ENCODE results near the gene XYLT1.

XYLT1 gene

DNA sequence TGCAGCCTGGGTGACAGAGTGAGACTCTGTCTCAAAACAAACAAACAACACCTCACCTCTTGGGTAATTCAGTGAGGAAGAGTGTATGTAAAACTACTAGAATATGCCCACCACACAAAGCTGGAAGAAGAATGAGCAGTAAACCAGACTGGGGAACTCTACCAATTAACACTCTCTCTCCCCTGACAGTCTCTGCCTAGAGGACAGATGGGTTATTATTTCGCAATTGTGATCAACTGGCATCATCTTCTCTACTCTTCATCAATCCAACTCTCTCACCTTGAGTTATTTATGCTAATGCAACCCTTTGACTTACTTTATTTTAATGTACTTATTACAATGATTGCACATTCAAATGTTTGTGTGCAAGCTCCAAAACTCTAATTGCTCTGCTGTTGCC is 205.6 kb downstream of the XYLT1 start:
- peaks cover 6% of the 10 kb centered on the region; the same call in 1 of the 2 replicates for H4K20me1 ChIP-seq (ENCODE audit: control insufficient read depth, insufficient read depth, low read depth, low read length)
- H3K4me1 ChIP-seq (ENCODE audit: control insufficient read depth, low read length): peaks cover 21% of the 10 kb centered on the region
- H3K36me3 ChIP-seq (ENCODE audit: control insufficient read depth, low read length): no peaks in the 10 kb centered on the region
- H3K27me3 ChIP-seq (ENCODE audit: control insufficient read depth, low read length): no peaks in the 10 kb centered on the region
- H3K4me3 ChIP-seq (ENCODE audit: low read length): no peak overlapping the region
- no peaks in the 10 kb centered on the region for H3K9me3 ChIP-seq (ENCODE audit: control insufficient read depth, insufficient read depth, low read length)
- TF ChIP-seq, protein P1, sequence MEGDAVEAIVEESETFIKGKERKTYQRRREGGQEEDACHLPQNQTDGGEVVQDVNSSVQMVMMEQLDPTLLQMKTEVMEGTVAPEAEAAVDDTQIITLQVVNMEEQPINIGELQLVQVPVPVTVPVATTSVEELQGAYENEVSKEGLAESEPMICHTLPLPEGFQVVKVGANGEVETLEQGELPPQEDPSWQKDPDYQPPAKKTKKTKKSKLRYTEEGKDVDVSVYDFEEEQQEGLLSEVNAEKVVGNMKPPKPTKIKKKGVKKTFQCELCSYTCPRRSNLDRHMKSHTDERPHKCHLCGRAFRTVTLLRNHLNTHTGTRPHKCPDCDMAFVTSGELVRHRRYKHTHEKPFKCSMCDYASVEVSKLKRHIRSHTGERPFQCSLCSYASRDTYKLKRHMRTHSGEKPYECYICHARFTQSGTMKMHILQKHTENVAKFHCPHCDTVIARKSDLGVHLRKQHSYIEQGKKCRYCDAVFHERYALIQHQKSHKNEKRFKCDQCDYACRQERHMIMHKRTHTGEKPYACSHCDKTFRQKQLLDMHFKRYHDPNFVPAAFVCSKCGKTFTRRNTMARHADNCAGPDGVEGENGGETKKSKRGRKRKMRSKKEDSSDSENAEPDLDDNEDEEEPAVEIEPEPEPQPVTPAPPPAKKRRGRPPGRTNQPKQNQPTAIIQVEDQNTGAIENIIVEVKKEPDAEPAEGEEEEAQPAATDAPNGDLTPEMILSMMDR (IDR thresholded peaks at IDR 0.05; ENCODE audit: low read depth, low read length, poor library complexity, severe bottlenecking): no peak
- TF ChIP-seq EZH2phosphoT487 (IDR thresholded peaks at IDR 0.05; ENCODE audit: borderline replicate concordance, low read length): no peak
- no peak overlapping the region for H3K27ac ChIP-seq (ENCODE audit: low read depth, low read length)
- H3K79me2 ChIP-seq (ENCODE audit: control insufficient read depth, low read length): no peaks in the 10 kb centered on the region
- H3F3A ChIP-seq (ENCODE audit: control insufficient read depth, insufficient read depth): no peaks in the 10 kb centered on the region
- H3K4me2 ChIP-seq (ENCODE audit: low read length): no peak overlapping the region
- H3K9me2 ChIP-seq (replicated peaks; ENCODE audit: control insufficient read depth, low read length): no peaks in the 10 kb centered on the region

DNA sequence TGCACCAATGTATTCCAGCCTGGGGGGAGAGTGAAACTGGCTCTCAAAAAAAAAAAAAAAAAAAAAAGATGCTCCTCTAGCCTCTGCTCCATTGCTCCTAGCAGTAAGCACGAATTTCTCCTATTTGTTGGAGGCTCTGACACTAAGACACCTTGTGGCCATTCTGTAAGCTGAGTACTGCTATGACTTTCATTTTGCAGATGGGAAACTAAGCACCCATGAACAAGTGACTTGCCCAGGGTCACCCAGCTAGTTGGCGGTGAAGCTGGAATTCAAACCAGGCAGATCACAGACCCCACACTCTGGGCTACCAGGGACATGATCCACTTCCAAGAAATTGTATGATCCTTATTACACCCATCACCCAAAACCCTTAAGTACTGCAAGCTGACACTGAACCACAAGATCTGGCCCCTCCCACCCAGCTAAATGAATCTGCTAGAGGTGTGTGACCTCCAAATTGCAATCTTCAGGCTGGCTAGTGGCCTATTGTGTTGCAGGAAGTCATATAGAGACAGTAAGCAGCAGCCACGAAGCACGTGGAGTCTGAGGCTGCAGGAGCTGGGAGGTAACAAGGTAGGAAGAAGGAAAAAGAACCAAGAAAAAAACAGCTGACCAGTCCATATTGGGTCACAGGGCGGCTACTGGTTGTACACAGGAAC is 209.4 kb downstream of the XYLT1 start:
- peaks cover 16% of the 10 kb centered on the region for H3K4me1 ChIP-seq (ENCODE audit: control insufficient read depth, low read length)
- H3K9me2 ChIP-seq (replicated peaks; ENCODE audit: control insufficient read depth, low read length): no peaks in the 10 kb centered on the region
- no peak overlapping the region for H3K4me3 ChIP-seq (ENCODE audit: low read length)
- H3K27ac ChIP-seq (ENCODE audit: low read depth, low read length): no peak overlapping the region
- no peaks in the 10 kb centered on the region for H3K27me3 ChIP-seq (ENCODE audit: control insufficient read depth, low read length)
- H3K36me3 ChIP-seq (ENCODE audit: control insufficient read depth, low read length): 0 out of 2 replicates have a peak, but pooled peaks cover 2% of the 10 kb centered on the region
- TF ChIP-seq EZH2phosphoT487 (IDR thresholded peaks at IDR 0.05; ENCODE audit: borderline replicate concordance, low read length): no peak
- TF ChIP-seq, protein P1 (IDR thresholded peaks at IDR 0.05; ENCODE audit: low read depth, low read length, poor library complexity, severe bottlenecking): no peak
- H3K9me3 ChIP-seq (ENCODE audit: control insufficient read depth, insufficient read depth, low read length): no peaks in the 10 kb centered on the region
- 0 out of 2 replicates have a peak, but pooled peaks cover 1% of the 10 kb centered on the region for H4K20me1 ChIP-seq (ENCODE audit: control insufficient read depth, insufficient read depth, low read depth, low read length)
- no peaks in the 10 kb centered on the region for H3F3A ChIP-seq (ENCODE audit: control insufficient read depth, insufficient read depth)
- H3K79me2 ChIP-seq (ENCODE audit: control insufficient read depth, low read length): no peaks in the 10 kb centered on the region
- no peak overlapping the region for H3K4me2 ChIP-seq (ENCODE audit: low read length)

GRCh38 chr16:17260276-17260849 is 210.4 kb downstream of the XYLT1 start:
- Histone ChIP-seq H3K9me3 (ENCODE audit: control insufficient read depth, insufficient read depth, low read length) (no peaks in the 10 kb centered on the region), H3K79me2 (ENCODE audit: control insufficient read depth, low read length) (no peaks in the 10 kb centered on the region), H3F3A (ENCODE audit: control insufficient read depth, insufficient read depth) (no peaks in the 10 kb centered on the region), H3K9me2 (replicated peaks; ENCODE audit: control insufficient read depth, low read length) (no peaks in the 10 kb centered on the region), H3K27ac (ENCODE audit: low read depth, low read length) (no peak overlapping the region), H4K20me1 (ENCODE audit: control insufficient read depth, insufficient read depth, low read depth, low read length) (no peaks in the 10 kb centered on the region), H3K4me2 (ENCODE audit: low read length) (no peak overlapping the region), H3K4me1 (ENCODE audit: control insufficient read depth, low read length) (peaks cover 16% of the 10 kb centered on the region), H3K27me3 (ENCODE audit: control insufficient read depth, low read length) (no peaks in the 10 kb centered on the region), H3K4me3 (ENCODE audit: low read length) (no peak overlapping the region), H3K36me3 (ENCODE audit: control insufficient read depth, low read length) (0 out of 2 replicates have a peak, but pooled peaks cover 2% of the 10 kb centered on the region)
- TF ChIP-seq, protein P1 (IDR thresholded peaks at IDR 0.05; ENCODE audit: low read depth, low read length, poor library complexity, severe bottlenecking): no peak
- TF ChIP-seq EZH2phosphoT487 (IDR thresholded peaks at IDR 0.05; ENCODE audit: borderline replicate concordance, low read length): no peak

Measured in DOHH2 (cell line).